OCI-LY7 (cell line): ENCODE results near the gene APOBEC4.

Experiments
- CTCF ChIP-seq: fragments of 200-600 bp; sonication (generic); conservative IDR thresholded peaks from 2 replicates; pipeline ENCODE4 v1.5.1; 2014; ENCODE audit warnings: mild to moderate bottlenecking, antibody characterized with exemption, low read length, moderate library complexity, mixed read lengths
- EZH2phosphoT487 ChIP-seq: fragments of 200-600 bp; sonication (generic); IDR thresholded peaks from 2 replicates; pipeline ENCODE4 v1.6.1; 2018; ENCODE audit warnings: low read depth, borderline replicate concordance, mild to moderate bottlenecking, mixed run types, antibody characterized with exemption, low read length, moderate library complexity, mixed read lengths

- no peak for TF ChIP-seq EZH2phosphoT487
- no peak for TF ChIP-seq CTCF
Observed at GRCh38 chr1:183646776-183647175, 6.3 kb downstream of the APOBEC4 start.
